ENCODE results near the gene HDAC4.

GRCh38 chr2:239019183-239019581 lies 381.6 kb downstream of the HDAC4 start:
- no peak for TF ChIP-seq CTCF (IDR thresholded peaks at IDR 0.05)
- TF ChIP-seq EZH2 (IDR thresholded peaks at IDR 0.05; ENCODE audit: borderline replicate concordance, insufficient read depth, low read depth, low read length, poor library complexity, severe bottlenecking), result no peak
